GM21786 (cell line): ENCODE data around the gene CHAD.

Experiments used
- ATAC-seq: cut with Tn5 transposase; IDR thresholded peaks from one replicate; pipeline ENCODE4 v1.9.1; 2021; ENCODE audit not compliant: unreplicated experiment

CHAD gene

GRCh38 chr17:50495217-50495823 lies 26.6 kb upstream of the CHAD start:
- ATAC-seq = no peak

- no peak for ATAC-seq
Observed at GRCh38 chr17:50493744-50494143, 25.1 kb upstream of the CHAD start.

GRCh38 chr17:50492214-50492613 lies 23.5 kb upstream of the CHAD start:
- ATAC-seq = no peak

GRCh38 chr17:50491505-50491904 lies 22.8 kb upstream of the CHAD start:
- ATAC-seq = no peak

GRCh38 chr17:50488880-50489279 lies 20.2 kb upstream of the CHAD start:
- no peak for ATAC-seq

- no peak for ATAC-seq
Observed at GRCh38 chr17:50487213-50488096, 18.8 kb upstream of the CHAD start.

GRCh38 chr17:50484386-50485155 lies 15.9 kb upstream of the CHAD start:
- ATAC-seq = no peak

GRCh38 chr17:50483266-50483665 lies 14.6 kb upstream of the CHAD start:
- ATAC-seq = no peak

GRCh38 chr17:50482516-50482915 lies 13.8 kb upstream of the CHAD start:
- ATAC-seq = peak; percentile 36

GRCh38 chr17:50482110-50482509 lies 13.4 kb upstream of the CHAD start:
- ATAC-seq = no peak

GRCh38 chr17:50481648-50482047 lies 13.0 kb upstream of the CHAD start:
- ATAC-seq = no peak

- ATAC-seq = no peak
Observed at GRCh38 chr17:50480854-50481490, 12.3 kb upstream of the CHAD start.

GRCh38 chr17:50480142-50480764 lies 11.6 kb upstream of the CHAD start:
- ATAC-seq = no peak

- no peak for ATAC-seq
Observed at GRCh38 chr17:50479522-50480141, 11.0 kb upstream of the CHAD start.

GRCh38 chr17:50478391-50479381 lies 10.0 kb upstream of the CHAD start, which contains the start of gene RSAD1:
TSS of gene RSAD1 (plus strand) at chr17:50478860. CDS start at chr17:50478885, 25 bp downstream.
- ATAC-seq = peak; percentile 85

GRCh38 chr17:50477976-50478375 lies 9.3 kb upstream of the CHAD start:
- ATAC-seq = no peak

GRCh38 chr17:50476545-50477315 lies 8.1 kb upstream of the CHAD start:
- ATAC-seq = no peak
